ENCODE results near the gene MRPL32.

MRPL32 gene

DNA sequence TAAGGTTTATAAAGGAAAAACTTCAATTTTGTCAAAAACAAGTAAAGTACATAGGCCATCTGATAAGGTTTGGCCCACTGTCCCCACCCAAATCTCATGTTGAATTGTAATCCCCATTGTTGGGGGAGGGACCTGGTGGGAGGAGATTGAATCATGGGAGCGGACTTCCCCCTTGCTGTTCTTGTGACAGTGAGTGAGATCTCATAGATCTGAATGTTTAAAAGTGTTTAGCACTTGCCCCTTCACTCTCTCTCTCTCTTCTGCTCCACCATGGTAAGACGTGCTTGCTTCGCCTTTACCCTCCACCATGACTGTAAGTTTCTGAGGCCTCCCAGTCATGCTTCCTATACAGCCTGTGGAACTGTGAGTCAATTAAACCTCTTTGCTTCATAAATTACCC is 18.2 kb downstream of the MRPL32 start:
- no peak overlapping the region for H2AFZ ChIP-seq (ENCODE audit: low read depth)
- no peaks in the 10 kb centered on the region for H4K20me1 ChIP-seq (ENCODE audit: insufficient read depth)
- no peaks in the 10 kb centered on the region for H3K36me3 ChIP-seq (ENCODE audit: insufficient read depth)
- H3K27me3 ChIP-seq (ENCODE audit: insufficient read depth, low read depth): no peaks in the 10 kb centered on the region
- H3K4me2 ChIP-seq: no peak overlapping the region
- H3K9ac ChIP-seq: no peak overlapping the region
- no peaks in the 10 kb centered on the region for H3K79me2 ChIP-seq (ENCODE audit: insufficient read depth, low read depth)
- no peak overlapping the region for H3K4me3 ChIP-seq (IDR thresholded peaks at IDR 0.05; ENCODE audit: insufficient read depth, low read depth, low read length)
- peaks cover 28% of the 10 kb centered on the region for H3K4me1 ChIP-seq (ENCODE audit: low read depth, poor library complexity, severe bottlenecking)
- H3K27ac ChIP-seq: no peak overlapping the region
- TF ChIP-seq, protein P1, sequence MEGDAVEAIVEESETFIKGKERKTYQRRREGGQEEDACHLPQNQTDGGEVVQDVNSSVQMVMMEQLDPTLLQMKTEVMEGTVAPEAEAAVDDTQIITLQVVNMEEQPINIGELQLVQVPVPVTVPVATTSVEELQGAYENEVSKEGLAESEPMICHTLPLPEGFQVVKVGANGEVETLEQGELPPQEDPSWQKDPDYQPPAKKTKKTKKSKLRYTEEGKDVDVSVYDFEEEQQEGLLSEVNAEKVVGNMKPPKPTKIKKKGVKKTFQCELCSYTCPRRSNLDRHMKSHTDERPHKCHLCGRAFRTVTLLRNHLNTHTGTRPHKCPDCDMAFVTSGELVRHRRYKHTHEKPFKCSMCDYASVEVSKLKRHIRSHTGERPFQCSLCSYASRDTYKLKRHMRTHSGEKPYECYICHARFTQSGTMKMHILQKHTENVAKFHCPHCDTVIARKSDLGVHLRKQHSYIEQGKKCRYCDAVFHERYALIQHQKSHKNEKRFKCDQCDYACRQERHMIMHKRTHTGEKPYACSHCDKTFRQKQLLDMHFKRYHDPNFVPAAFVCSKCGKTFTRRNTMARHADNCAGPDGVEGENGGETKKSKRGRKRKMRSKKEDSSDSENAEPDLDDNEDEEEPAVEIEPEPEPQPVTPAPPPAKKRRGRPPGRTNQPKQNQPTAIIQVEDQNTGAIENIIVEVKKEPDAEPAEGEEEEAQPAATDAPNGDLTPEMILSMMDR (conservative IDR thresholded peaks at IDR 0.05; ENCODE audit: low read depth, low read length): no peak

DNA sequence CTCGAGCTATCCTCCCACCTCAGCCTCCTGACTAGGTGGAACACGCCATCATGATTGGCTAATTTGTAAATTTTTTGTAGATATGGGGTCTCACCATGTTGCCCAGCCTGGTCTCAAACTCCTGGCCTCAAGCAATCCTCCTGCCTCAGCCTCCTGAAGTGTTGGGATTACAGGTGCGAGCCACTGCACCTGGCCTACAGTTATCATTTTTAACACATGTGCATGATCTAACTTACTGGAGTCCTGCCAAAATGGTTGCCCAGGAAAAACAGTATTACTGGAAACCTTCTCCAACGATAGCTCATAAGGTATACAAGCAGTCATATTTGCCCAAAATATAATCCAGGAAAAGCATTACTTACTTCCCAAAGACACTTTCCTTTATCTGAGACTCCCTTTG is 20.2 kb downstream of the MRPL32 start:
- H3K36me3 ChIP-seq (ENCODE audit: insufficient read depth): no peaks in the 10 kb centered on the region
- H4K20me1 ChIP-seq (ENCODE audit: insufficient read depth): no peaks in the 10 kb centered on the region
- H3K27me3 ChIP-seq (ENCODE audit: insufficient read depth, low read depth): no peaks in the 10 kb centered on the region
- no peak overlapping the region for H3K9ac ChIP-seq
- H3K79me2 ChIP-seq (ENCODE audit: insufficient read depth, low read depth): no peaks in the 10 kb centered on the region
- H3K4me3 ChIP-seq (IDR thresholded peaks at IDR 0.05; ENCODE audit: insufficient read depth, low read depth, low read length): no peak overlapping the region
- no peak overlapping the region for H3K4me2 ChIP-seq
- TF ChIP-seq, protein P1 (conservative IDR thresholded peaks at IDR 0.05; ENCODE audit: low read depth, low read length): no peak
- no peak overlapping the region for H3K27ac ChIP-seq
- H3K4me1 ChIP-seq (ENCODE audit: low read depth, poor library complexity, severe bottlenecking): peaks cover 9% of the 10 kb centered on the region
- H2AFZ ChIP-seq (ENCODE audit: low read depth): no peak overlapping the region

DNA sequence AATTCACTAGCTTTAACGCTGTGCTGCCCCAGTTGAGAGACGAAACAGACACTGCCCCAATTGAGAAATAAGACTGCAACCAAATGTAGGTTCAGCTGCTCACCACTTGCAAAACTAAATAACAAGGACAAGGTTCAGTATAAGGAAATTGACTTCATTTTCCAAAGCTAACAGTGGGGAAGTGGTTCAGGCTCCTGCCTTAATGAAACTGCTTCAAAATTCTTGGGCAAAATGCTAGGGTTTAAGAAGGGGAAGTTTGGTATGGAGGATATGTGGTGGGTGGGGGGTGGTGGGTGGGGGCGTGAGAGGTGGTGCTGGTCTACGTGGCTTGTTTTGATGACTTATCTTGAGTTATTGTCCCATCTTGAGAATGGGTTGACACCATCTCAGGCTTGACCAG is 21.8 kb downstream of the MRPL32 start:
- no peaks in the 10 kb centered on the region for H3K36me3 ChIP-seq (ENCODE audit: insufficient read depth)
- no peaks in the 10 kb centered on the region for H3K27me3 ChIP-seq (ENCODE audit: insufficient read depth, low read depth)
- no peaks in the 10 kb centered on the region for H3K79me2 ChIP-seq (ENCODE audit: insufficient read depth, low read depth)
- H3K9ac ChIP-seq: no peak overlapping the region
- H3K27ac ChIP-seq: no peak overlapping the region
- no peaks in the 10 kb centered on the region for H3K4me1 ChIP-seq (ENCODE audit: low read depth, poor library complexity, severe bottlenecking)
- H3K4me3 ChIP-seq (IDR thresholded peaks at IDR 0.05; ENCODE audit: insufficient read depth, low read depth, low read length): no peak overlapping the region
- H2AFZ ChIP-seq (ENCODE audit: low read depth): no peak overlapping the region
- no peak overlapping the region for H3K4me2 ChIP-seq
- H4K20me1 ChIP-seq (ENCODE audit: insufficient read depth): no peaks in the 10 kb centered on the region
- TF ChIP-seq, protein P1 (conservative IDR thresholded peaks at IDR 0.05; ENCODE audit: low read depth, low read length): no peak

DNA sequence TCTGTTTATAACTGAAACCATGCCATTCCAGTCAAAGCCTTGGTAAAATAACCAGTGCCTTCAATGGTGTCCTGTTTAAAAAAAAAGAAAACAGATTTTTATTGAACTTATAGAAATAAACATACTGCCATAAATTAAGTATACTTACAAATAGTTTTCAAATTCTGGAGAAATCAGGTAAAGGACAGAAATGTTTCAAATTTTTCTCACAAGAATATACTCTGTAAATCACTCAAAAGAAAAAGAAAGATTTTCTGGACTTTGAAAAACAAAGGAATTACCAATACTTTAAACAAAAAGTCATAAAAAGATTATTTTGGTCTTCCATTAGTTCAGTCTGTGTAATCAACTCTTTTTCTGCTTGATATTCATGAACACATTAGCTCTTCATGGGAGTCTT is 23.9 kb downstream of the MRPL32 start:
- no peaks in the 10 kb centered on the region for H3K27me3 ChIP-seq (ENCODE audit: insufficient read depth, low read depth)
- H3K4me3 ChIP-seq (IDR thresholded peaks at IDR 0.05; ENCODE audit: insufficient read depth, low read depth, low read length): no peak overlapping the region
- H3K79me2 ChIP-seq (ENCODE audit: insufficient read depth, low read depth): no peaks in the 10 kb centered on the region
- H3K36me3 ChIP-seq (ENCODE audit: insufficient read depth): no peaks in the 10 kb centered on the region
- H3K27ac ChIP-seq: no peak overlapping the region
- TF ChIP-seq, protein P1 (conservative IDR thresholded peaks at IDR 0.05; ENCODE audit: low read depth, low read length): no peak
- no peak overlapping the region for H3K9ac ChIP-seq
- no peaks in the 10 kb centered on the region for H4K20me1 ChIP-seq (ENCODE audit: insufficient read depth)
- no peak overlapping the region for H3K4me2 ChIP-seq
- H3K4me1 ChIP-seq (ENCODE audit: low read depth, poor library complexity, severe bottlenecking): peaks cover 13% of the 10 kb centered on the region
- H2AFZ ChIP-seq (ENCODE audit: low read depth): no peak overlapping the region

All from KMS-11 (cell line).